GM21360 (cell line): Measurements from ENCODE around the gene AGXT.

Experiments used
- ATAC-seq: cut with Tn5 transposase; IDR thresholded peaks from one replicate; pipeline ENCODE4 v1.9.1; 2021; ENCODE audit warnings: mild to moderate bottlenecking, moderate library complexity; ENCODE audit not compliant: unreplicated experiment

Gene AGXT

GRCh38 chr2:240912878-240913809, 44.5 kb downstream of the AGXT start:
- ATAC-seq: no peak

DNA sequence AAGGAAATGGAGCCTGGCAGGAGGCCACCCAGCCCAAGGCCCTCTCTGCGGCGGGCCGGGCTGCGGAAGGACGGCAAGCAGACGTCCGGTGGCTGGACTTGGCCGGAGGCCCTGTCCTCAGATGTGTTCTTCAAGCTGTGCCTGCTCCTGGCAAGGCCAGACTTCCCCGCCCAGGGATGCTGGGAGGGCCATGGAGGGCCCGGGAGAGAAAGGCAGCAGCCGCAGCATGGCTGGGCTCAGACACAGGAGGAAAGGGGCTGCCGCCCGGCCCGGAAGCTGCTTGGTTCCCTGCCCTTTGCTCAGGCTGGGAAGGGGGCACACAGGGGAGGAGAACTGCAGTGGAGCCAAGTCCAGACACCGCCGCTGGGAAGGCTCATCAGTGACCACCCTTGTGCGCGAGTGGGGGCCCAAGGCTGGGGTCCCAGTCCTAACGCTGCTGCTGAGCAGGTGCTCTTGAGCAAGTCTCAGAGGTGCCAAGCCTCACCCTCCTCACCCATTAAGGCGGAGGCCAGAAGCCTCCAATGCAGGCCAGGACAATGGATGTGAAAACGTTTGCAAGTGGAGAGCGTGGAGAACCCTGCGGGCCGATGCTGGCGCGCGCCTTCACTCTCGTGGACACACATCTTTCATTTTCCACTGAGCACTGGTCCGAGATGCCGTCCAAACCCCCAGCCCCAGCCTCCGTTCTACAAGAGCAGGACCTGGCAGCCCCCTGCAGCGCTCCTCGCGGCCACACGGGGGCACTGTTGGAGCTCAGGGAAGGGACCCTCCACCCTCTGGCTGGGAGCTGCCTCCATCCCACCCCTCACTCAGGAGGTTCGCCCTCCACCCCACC, 45.4 kb downstream of the AGXT start:
- no peak for ATAC-seq

DNA sequence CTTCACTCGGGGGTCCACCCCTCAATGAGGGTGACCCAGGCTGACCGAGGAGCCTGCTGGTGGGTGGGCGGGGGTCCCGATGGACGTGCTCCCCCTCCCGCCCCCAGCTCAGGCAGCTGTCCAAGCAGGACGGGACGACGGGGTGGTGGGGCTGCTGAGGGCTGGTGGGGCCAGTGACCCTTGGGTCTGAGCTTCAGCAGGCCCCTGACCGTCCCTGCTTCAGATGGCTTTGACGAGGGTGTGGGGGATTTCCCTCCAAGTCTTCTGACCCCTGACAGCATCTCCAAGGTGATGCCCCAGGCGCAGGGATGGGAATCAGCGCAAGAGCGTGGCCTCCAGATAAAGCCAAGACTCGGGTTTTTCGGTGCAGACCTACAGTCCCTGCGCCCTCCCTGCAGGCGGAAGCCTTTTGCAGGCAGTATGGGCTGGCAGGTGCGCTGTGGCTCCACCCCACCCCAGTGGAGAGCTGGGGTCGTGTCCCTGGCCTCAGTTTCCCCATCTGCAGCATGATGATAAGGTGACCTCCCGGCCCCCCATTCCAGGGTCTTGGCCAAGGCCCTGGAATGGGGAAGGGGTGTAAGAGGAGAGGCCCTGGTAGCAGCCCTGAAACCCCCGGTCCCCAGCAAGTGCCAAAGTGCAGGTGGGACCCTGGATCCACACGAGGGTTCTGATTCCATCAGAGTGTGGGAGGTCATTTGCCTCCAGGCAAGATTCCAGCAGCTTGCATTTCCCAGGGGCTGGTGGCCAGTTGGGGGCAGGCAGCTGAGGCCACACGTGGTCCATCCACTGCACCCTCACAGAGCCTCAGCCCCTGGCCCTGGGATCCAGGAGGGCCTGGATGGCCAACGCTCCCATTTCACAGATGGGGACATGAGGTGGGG, 46.3 kb downstream of the AGXT start:
- no peak for ATAC-seq

DNA sequence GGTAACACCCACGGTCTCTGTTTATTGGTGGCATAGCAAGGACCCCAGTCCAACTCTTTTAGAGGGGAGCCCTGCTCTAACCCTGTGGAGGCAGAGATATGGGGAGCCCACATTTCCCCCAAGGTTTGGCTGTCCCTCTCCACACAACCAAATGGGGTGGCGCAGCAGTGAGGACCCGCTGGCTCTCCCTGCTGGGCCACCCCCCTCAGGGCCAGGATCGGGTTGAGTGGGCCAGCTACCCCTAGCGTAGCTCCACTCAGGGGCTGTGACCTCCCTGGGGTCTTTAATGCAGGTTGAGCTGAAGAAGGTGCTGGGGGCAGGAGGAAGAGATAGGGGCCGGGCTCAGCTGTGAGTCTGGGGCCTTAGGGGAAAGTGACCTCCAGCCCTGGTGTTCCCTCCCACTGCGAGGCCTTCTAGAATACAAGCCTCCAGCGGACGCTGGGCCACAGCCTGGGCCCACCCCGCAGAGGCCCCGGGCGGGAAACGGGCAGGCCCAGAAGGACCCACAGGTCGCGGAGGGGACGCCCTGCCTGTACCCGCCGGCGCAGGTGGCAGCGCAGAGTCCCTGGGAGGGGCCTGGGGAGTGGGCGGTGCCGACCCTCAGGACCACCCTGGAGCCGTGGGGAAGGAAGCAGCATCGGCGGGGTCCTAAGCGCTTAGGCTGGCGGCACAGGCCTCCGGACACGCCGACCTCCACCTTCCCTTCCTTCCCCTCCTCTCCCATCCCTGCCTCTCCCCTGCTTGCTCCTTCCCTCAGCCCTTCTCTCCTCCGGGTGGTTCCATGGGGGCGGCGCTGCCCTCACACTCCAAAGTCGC, 47.1 kb downstream of the AGXT start:
- ATAC-seq: no peak

GRCh38 chr2:240916571-240917008, 48.0 kb downstream of the AGXT start:
- ATAC-seq: no peak

DNA sequence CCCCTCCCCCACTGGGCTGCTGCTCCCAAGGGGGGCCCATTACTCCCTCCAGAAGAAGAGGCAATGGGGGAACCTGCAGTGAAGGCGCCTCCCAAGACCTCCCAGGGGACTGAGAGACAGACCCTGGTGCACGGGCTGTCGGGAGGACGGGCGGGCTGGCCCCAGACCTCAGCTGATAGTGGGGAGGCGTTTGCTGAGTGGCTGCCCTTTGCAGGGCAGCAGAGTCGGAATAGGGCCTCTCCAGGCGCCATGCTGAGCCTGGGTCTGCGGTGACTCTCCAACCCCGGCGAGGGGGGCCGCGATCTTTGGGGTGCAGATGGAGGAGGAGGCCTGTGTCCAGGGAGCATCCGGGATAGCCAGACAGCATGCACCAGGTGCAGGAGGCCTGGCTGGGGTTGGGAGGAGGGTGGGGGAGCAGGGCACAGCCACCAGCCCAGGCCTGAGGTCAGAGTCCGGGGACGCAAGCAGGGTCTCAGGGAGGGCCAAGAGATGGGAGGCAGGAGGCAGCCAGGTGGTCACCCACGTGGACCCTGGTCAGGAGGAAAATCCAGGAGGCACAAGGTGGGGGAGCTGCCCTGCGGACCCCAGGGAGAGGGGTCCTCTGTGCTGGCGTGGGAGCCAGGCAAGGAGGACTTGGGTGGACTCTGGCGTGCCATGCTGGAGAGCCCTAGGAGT, 48.5 kb downstream of the AGXT start:
- no peak for ATAC-seq

DNA sequence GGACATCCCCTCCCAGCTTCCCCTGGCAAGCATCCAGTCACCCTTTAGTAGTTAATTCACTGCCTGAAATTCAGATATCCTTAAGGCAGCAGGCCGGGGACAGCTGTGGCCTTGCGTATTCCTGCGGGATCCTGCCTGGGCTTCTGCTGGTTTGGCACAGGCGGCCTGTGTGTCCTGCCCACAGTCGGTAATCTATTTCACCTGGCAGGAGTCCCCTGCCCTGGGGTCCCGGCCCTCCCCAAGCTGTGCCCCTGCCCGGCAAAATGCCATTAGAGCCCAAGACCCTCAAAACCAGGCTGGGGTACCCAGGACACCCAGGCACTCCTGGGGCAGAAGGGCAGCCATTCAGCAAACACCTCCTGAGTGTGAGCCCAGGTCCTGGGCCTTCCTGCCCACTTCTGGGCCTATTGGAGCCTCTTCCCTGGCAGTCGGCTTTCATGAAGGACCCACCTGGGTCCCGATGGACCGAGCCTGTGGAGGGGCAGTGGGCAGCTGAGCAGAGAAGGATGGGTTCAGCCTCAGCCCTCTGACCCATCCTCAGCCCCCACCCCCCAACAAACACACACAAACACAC, 49.1 kb downstream of the AGXT start:
- no peak for ATAC-seq

DNA sequence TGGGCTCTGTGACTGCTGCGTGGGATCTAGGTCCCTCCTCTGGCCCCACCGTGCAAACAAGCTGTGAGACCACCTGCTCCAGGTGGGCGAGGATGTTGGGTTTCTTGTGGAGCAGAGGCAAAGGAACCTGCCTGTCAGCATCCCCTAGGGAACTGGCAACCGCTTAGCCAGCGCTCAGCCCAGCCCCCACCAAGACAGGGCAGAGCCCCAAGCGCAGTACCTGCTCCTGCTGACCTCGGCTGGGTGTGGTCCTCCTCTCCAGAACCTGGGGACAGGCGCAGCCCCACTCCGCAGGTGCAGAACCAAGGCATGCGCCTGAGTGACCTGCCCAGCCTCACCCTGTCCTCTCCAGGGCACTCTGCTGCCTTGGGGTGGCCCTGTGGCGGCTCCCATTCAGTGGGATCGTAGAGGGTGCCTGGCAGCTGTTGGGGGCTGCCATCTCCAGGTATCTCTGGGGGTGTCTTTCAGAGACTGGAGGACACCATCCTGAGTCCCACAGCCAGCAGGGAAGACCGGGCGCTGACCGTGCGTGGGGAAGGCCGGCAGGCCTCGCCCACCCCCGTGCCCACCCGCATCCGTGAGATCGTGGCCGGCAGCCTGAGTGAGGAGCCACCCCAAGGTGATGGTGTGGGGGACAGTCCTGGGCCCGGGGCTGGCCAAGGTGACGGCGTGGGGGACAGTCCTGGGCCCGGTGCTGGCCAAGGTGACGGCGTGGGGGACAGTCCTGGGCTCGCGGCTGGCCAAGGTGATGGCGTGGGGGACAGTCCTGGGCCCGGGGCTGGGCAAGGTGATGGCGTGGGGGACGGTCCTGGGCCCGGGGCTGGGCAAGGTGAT, 49.9 kb downstream of the AGXT start:
- ATAC-seq: no peak

- ATAC-seq: no peak
Observed at GRCh38 chr2:240919161-240919781, 50.6 kb downstream of the AGXT start.

GRCh38 chr2:240919786-240920782, 51.5 kb downstream of the AGXT start:
- ATAC-seq: no peak

DNA sequence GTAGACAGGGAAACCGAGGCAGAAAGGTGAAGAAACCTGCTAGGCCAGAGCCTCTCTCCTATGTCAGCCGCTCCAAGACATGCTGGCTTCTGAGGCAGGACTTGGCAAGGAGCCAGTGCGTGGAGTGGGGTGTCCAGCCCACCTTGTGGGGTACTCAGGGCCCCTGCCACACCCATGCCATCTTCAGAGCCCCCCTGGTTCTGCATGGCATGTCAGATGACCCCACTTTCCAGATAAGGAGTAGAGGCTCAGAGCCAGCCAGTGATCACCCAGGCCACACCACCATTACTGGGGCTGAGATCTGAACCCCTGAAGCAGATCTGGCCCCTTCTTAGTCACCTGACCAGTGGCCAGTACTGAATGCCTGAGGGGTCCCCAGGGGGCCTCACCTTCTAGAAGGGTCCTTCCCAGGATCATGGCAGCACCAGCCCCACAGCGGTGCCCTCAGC, 52.2 kb downstream of the AGXT start:
- ATAC-seq: no peak

GRCh38 chr2:240921311-240921994, 52.8 kb downstream of the AGXT start:
- ATAC-seq: no peak

- no peak for ATAC-seq
Observed at GRCh38 chr2:240921995-240922244, 53.3 kb downstream of the AGXT start.

DNA sequence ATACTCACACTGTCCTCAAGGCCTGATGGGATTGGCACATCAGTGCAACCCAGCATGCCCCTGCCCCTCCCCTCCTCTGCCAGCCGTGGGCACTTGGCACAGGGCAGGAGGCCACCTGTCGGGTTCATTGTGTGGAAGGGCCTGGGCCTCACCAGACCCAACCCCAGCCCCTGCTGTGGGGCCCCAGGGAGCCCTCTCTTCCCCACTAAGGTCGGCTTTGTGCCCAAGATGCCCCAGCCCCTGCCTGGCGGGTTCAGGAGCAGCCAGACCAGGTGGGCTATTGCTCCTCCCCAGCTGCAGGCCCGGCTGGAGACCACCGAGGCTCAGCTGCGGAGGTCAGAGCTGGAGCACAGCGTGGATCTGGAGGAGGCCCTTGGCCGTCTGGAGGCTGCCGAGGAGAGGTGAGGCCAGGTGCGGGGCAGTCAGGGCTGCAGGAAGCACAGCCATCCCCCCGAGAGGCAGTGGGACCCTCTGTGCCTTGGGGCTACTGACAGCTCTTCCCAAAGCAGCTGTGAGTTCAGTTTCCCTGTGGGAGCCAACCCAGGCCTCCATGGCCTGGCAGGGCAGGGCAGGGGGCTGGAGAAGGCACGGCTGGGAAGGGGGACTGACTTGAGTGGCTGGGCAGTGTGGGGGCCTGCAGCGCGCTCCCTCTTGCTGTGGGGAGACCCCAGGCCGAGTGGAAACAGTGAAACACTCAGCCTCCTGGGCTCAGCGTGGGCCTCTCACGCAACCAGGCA, 53.8 kb downstream of the AGXT start:
- ATAC-seq: no peak

DNA sequence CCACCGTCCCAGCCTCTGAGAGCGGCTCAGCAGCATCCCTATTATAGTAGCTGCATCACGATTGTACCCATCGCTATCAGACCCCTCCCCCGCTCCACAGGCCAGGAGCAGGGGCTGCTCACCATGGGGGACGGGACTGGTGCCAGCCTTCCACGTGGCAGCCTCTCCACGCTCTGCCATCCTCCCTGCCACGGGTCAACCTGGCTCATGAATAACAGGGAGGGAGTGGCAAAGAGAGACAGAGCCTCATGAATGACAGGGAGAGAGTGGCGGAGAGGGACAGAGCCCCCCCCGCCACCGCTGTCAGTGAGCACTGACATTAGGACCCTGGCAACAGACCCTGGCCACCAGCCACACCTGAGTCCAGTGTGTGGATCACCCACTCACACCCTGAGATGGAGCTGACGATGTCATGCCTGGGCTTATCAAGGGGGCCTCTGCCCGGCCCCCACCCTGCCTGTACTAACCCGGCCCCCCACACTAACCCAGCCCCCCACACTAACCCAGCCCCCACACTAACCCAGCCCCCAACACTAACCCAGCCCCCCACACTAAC, 54.4 kb downstream of the AGXT start:
- no peak for ATAC-seq
